ENCODE measurements around the gene HDHD2. TPM values are rescaled to one million over a fixed set of nuclear protein-coding genes. Genes with fewer than 3 reads are reported as not detected.

The HDHD2 gene
- polyA plus RNA-seq, 3 donors from 2014 or later: 39.7 to 69.1 (median 55.4) TPM

- no peak overlapping the region for H3K27ac Mint-ChIP-seq
- H3K4me3 Mint-ChIP-seq: no peak overlapping the region
Measured at GRCh38 chr18:47075098-47075883, 75.0 kb downstream of the HDHD2 start.

DNA sequence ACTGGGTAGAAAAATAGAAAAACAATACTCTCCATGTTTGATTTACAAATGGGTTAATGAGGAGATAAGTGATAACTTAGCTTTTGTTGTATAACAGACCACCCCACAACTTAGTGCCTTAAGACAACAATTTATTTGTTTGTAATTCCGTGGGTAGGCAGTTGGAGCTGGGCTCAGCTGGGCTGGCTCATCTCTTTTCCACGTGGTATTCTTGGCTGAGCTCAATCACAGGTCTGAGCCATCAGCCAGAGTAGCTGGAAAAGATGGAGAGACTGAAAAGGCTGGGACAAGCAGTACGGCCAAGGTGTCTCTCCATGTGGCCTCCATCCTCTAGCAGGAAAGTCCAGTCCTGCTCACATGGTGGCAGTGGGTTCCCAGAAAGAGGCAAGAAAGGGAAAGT, 82.7 kb downstream of the HDHD2 start:
- DNase-seq: no peak
- Mint-ChIP-seq H3K27me3 (ENCODE audit: low read depth in 3 of 3) (peaks cover 2 to 9% (median 3%) of the 10 kb centered on the region in 3 donors), H3K4me1 (no peaks in the 10 kb centered on the region), H3K27ac (no peak overlapping the region), H3K9me3 (no peaks in the 10 kb centered on the region), H3K4me3 (no peak overlapping the region), H3K36me3 (no peaks in the 10 kb centered on the region)

More at GRCh38 chr18:47075098-47075883, 75.0 kb downstream of the HDHD2 start:
- Mint-ChIP-seq H3K27me3 (ENCODE audit: low read depth in 3 of 3) (peaks cover 0 to 4% (median 0%) of the 10 kb centered on the region in 3 donors), H3K9me3 (no peaks in the 10 kb centered on the region), H3K36me3 (peaks cover 0 to 3% (median 0%) of the 10 kb centered on the region in 3 donors), H3K4me1 (peaks cover 0 to 2% of the 10 kb centered on the region in 2 donors)
- no peak for DNase-seq

DNA sequence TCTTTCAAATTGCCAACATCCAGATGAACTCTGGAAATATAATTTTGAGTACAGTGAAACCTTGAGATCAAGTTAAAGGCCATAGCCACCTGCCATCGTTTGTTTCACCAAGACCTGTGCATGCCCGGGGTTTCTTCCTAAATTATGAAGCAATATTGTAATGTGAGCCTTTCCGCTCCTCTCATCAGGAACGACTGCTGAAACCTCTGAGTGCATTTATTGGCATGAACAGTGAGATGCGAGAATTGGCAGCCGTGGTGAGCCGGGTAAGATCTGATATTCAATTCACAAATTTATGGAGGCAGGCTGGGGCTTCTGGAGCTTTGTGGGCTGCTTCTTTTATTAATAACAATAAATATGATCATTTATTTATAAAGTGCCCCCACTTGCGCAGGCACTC, 87.2 kb downstream of the HDHD2 start:
- no peaks in the 10 kb centered on the region for H3K9me3 Mint-ChIP-seq
- no peak overlapping the region for H3K4me3 Mint-ChIP-seq
- no peaks in the 10 kb centered on the region for H3K36me3 Mint-ChIP-seq
- H3K27ac Mint-ChIP-seq: no peak overlapping the region
- H3K27me3 Mint-ChIP-seq (ENCODE audit: low read depth in 3 of 3): peaks cover 0 to 4% (median 2%) of the 10 kb centered on the region in 3 donors
- no peaks in the 10 kb centered on the region for H3K4me1 Mint-ChIP-seq
- no peak for DNase-seq

- no peaks in the 10 kb centered on the region for H3K4me1 Mint-ChIP-seq
- no peak overlapping the region for H3K4me3 Mint-ChIP-seq
- no peaks in the 10 kb centered on the region for H3K36me3 Mint-ChIP-seq
- no peak for DNase-seq
- no peaks in the 10 kb centered on the region for H3K9me3 Mint-ChIP-seq
- peaks cover 0 to 4% (median 2%) of the 10 kb centered on the region in 3 donors for H3K27me3 Mint-ChIP-seq (ENCODE audit: low read depth in 3 of 3)
- H3K27ac Mint-ChIP-seq: no peak overlapping the region
Measured at GRCh38 chr18:47062471-47062870, 87.8 kb downstream of the HDHD2 start.

Other genes with a start within 250 kb of the HDHD2 start
- 10 to 100 TPM; 16.8 to 25.4 (median 18.8) TPM for gene PIAS2, start 233.0 kb downstream of the HDHD2 start, polyA plus RNA-seq
- under 1 TPM in 1 of 3 donors, not detected in 2; 0.08 TPM for gene KATNAL2, start 232.9 kb downstream of the HDHD2 start, polyA plus RNA-seq
- not detected for gene ELOA2, start 114.9 kb downstream of the HDHD2 start, polyA plus RNA-seq
- gene IER3IP1, start 25.9 kb upstream of the HDHD2 start, polyA plus RNA-seq: 10 to 100 TPM; 17.1 to 40.9 (median 23.6) TPM
- not detected for gene SKOR2, start 101.2 kb upstream of the HDHD2 start, polyA plus RNA-seq